ENCODE results near the gene AVPR2. TPM values are rescaled to one million over a fixed set of nuclear protein-coding genes. Genes with fewer than 3 reads are reported as not detected.

The AVPR2 gene
- total RNA-seq, 2 experiments from 2014 or later = not detected

DNA sequence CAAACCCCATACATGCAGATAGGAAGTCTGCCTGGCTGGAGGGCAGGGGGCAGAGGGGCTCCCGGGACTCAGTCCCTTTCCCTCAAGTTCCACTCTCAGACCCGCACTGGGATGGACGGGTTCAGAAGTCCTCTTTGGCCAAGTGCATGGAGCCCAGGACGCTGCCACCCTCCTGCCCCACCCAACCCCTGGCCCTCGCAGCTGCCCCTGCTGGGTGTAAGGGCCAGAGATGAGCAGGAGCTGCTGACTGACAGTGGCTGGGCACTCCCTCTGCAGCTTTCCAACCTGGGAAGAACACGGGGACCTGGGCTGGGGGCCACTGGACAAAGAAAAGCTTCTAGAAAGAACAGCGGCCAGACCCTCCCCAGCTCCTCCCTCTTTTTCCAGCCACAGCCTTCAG lies 21.9 kb upstream of the AVPR2 start:
- H3K4me1 Mint-ChIP-seq = peaks cover 17% of the 10 kb centered on the region
- no peak for ATAC-seq
- CTCF ChIA-PET = no interaction called here
- POLR2A ChIA-PET = no interaction called here
- H3K9me3 Mint-ChIP-seq (ENCODE audit: low read depth) = no peaks in the 10 kb centered on the region
- no peak overlapping the region for H3K27ac Mint-ChIP-seq
- no peak for DNase-seq
- no peaks in the 10 kb centered on the region for H3K36me3 Mint-ChIP-seq (ENCODE audit: low read depth)
- H3K27me3 Mint-ChIP-seq = peaks cover 10% of the 10 kb centered on the region
- H3K4me3 Mint-ChIP-seq = no peak overlapping the region
- intact Hi-C loops (cut with DNase I, micrococcal nuclease) = loop anchor here in 1 of 2 experiments (5.0 kb wide), 1 partner anchor 120 kb away; the partner anchor contains the start of gene PLXNB3

DNA sequence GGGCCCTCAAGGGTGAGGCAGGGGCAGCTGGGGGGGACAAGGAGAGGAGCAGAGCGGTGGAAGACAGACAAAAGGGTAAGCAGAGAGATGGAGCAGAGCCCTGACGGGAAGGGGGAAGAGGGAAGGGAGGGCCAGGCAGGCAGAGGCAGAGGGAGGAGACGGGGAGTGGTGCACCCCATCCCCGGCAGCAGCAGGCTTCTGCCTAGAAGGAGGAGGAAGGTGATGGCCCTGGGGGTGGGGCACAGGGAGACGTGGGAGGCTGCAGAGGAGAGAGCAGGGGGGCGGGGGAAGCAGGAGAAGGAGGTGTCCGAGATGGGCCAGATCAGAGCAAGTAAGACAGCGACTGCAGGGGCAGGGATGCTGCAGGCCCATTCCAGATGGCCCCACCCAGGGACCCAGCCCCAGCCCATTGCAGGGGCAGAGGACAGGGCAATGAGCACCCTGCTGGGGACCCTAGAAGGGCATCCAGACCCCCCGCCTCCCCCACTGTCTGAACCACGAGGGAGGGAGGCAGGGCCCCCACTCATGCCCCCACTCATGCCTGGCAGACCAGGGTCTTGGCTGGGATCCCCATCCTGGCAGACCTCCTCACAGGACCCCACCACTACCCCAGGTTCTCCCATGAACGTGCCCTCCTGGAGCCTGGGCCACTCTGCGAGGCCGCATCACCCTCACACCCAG lies 21.2 kb upstream of the AVPR2 start:
- ChIA-PET CTCF (no interaction called here), POLR2A (no interaction called here)
- H3K4me1 Mint-ChIP-seq = peaks cover 13% of the 10 kb centered on the region
- H3K27ac Mint-ChIP-seq = no peak overlapping the region
- no peak for ATAC-seq
- no peaks in the 10 kb centered on the region for H3K36me3 Mint-ChIP-seq (ENCODE audit: low read depth)
- DNase-seq = no peak
- H3K9me3 Mint-ChIP-seq (ENCODE audit: low read depth) = no peaks in the 10 kb centered on the region
- intact Hi-C loops (cut with DNase I, micrococcal nuclease) = loop anchor here in 1 of 2 experiments (5.0 kb wide), 1 partner anchor 121 kb away; the partner anchor contains the start of gene PLXNB3
- H3K27me3 Mint-ChIP-seq = peaks cover 11% of the 10 kb centered on the region
- H3K4me3 Mint-ChIP-seq = no peak overlapping the region

DNA sequence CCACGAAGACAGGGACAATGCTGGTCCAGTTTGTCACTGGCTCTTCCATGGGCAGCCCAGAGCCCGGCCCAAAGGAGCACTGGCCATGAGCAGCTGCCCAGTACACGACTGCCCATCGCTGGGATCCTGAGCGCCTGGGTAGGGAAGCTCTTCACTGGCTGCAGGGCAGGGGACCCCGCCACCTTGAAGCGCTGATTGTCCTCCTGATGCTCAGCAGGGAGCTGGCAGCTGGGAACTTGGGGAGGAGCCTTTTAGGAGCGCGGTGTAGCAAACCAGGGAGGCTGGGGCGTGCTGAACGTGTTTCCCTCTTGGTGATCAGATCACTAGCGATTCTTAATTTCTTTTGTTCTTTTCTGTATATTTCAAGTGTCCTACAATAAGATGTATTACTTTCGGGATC lies 20.3 kb upstream of the AVPR2 start:
- ChIA-PET POLR2A (no interaction called here), CTCF (no interaction called here)
- Mint-ChIP-seq H3K36me3 (ENCODE audit: low read depth) (no peaks in the 10 kb centered on the region), H3K4me1 (peaks cover 7% of the 10 kb centered on the region), H3K27ac (no peak overlapping the region), H3K4me3 (no peak overlapping the region), H3K27me3 (peaks cover 12% of the 10 kb centered on the region), H3K9me3 (ENCODE audit: low read depth) (no peaks in the 10 kb centered on the region)
- ATAC-seq = no peak
- DNase-seq = no peak
- intact Hi-C loops (cut with DNase I, micrococcal nuclease) = loop anchor here (1.0 to 5.0 kb wide), 2 partner anchors 120 to 122 kb away; partner anchors contain the start of gene PLXNB3 (in 2 of the 2)

DNA sequence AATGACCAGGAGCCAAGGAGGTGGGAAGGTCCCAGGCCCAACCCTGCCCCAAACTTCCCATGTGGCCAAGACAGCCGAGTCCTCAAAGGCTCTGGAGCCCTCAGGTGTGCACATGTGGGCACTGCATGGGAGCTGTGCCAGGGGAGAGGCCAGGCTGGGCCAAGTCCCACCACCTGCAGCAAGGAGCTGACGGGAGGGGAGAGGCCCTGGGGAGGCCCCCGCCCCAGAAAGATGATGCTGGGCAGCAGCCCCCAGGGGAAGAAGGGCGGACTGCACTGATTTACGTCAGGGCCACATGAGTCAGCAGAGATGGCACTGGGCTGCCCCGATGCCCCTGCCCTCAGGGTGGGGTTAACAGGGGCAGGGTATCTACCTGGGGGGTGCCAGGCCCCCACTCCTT lies 19.9 kb upstream of the AVPR2 start:
- Mint-ChIP-seq H3K36me3 (ENCODE audit: low read depth) (no peaks in the 10 kb centered on the region), H3K27me3 (peaks cover 12% of the 10 kb centered on the region), H3K9me3 (ENCODE audit: low read depth) (no peaks in the 10 kb centered on the region), H3K4me1 (peaks cover 4% of the 10 kb centered on the region), H3K4me3 (no peak overlapping the region), H3K27ac (no peak overlapping the region)
- CTCF ChIA-PET = no interaction called here
- DNase-seq (peak; percentile 38), ATAC-seq (peak; percentile 67)
- POLR2A ChIA-PET = no interaction called here
- intact Hi-C loops (cut with DNase I, micrococcal nuclease) = loop anchor here (1.0 to 5.0 kb wide), 2 partner anchors 120 to 122 kb away; partner anchors contain the start of gene PLXNB3 (in 2 of the 2)

GRCh38 chrX:153885208-153885787 lies 19.2 kb upstream of the AVPR2 start:
- Mint-ChIP-seq H3K27ac (no peak overlapping the region), H3K4me3 (peak overlapping the region; percentile 41), H3K4me1 (peaks cover 4% of the 10 kb centered on the region), H3K36me3 (ENCODE audit: low read depth) (no peaks in the 10 kb centered on the region), H3K9me3 (ENCODE audit: low read depth) (no peaks in the 10 kb centered on the region), H3K27me3 (peaks cover 12% of the 10 kb centered on the region)
- ATAC-seq = no peak
- CTCF ChIA-PET = no interaction called here
- POLR2A ChIA-PET = no interaction called here
- intact Hi-C loops (cut with DNase I, micrococcal nuclease) = loop anchor here in 1 of 2 experiments (5.0 kb wide), 1 partner anchor 68 kb away; no protein-coding TSS in a partner anchor
- no peak for DNase-seq

- ChIA-PET CTCF (interaction anchor here (0.5 to 1.2 kb wide), 3 partner anchors 64 to 218 kb away, joined by 3 to 4 read pairs (median 4); no protein-coding TSS in a partner anchor), POLR2A (interaction anchor here (0.6 kb wide), 1 partner anchor 31 kb away, joined by 3 read pairs; no protein-coding TSS in a partner anchor)
- peak; percentile 65 for DNase-seq
- intact Hi-C loops (cut with DNase I, micrococcal nuclease) = loop anchor here in 1 of 2 experiments (5.0 kb wide), 1 partner anchor 69 kb away; no protein-coding TSS in a partner anchor
- Mint-ChIP-seq H3K27ac (no peak within 1 kb of the TSS), H3K4me3 (peak within 1 kb of the TSS; percentile 41), H3K36me3 (ENCODE audit: low read depth) (no peaks in the 10 kb centered on the region), H3K4me1 (peaks cover 4% of the 10 kb centered on the region), H3K27me3 (peaks cover 12% of the 10 kb centered on the region), H3K9me3 (ENCODE audit: low read depth) (no peaks in the 10 kb centered on the region)
- peak; percentile 66 for ATAC-seq
Observed at GRCh38 chrX:153885968-153886903, 18.2 kb upstream of the AVPR2 start, which contains the start of gene L1CAM. Gene L1CAM, minus strand, starts transcription at chrX:153886173. Its CDS starts 10,337 bp downstream, at chrX:153875836.

DNA sequence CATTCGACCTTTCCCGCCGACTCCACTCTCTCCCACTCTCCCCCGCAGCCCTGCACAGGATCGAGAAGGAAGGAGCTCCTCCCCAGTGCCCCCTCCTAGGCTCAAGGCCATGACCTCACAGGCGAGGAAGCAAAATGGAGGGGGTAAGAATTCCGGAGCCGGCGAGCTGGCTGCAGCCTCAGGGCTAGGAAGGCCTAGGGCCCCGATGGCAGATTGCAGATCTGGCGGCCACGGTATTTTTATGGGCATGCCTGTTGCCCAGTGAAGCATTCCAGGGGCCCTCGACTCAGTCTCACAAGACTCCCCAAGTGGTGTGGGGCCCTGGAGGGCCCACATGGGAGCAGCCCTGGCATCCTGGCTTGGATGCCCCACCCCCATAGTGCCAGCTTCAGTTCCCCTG lies 17.6 kb upstream of the AVPR2 start:
- ATAC-seq = no peak
- Mint-ChIP-seq H3K4me1 (peaks cover 4% of the 10 kb centered on the region), H3K27ac (no peak overlapping the region), H3K36me3 (ENCODE audit: low read depth) (no peaks in the 10 kb centered on the region), H3K9me3 (ENCODE audit: low read depth) (no peaks in the 10 kb centered on the region), H3K4me3 (no peak overlapping the region), H3K27me3 (peaks cover 12% of the 10 kb centered on the region)
- ChIA-PET POLR2A (interaction anchor here (0.6 kb wide), 1 partner anchor 30 kb away, joined by 3 read pairs; no protein-coding TSS in a partner anchor), CTCF (interaction anchor here (0.5 to 1.2 kb wide), 3 partner anchors 65 to 219 kb away, joined by 3 to 4 read pairs (median 4); no protein-coding TSS in a partner anchor)
- intact Hi-C loops (cut with DNase I, micrococcal nuclease) = loop anchor here in 1 of 2 experiments (5.0 kb wide), 1 partner anchor 70 kb away; no protein-coding TSS in a partner anchor
- DNase-seq = no peak

DNA sequence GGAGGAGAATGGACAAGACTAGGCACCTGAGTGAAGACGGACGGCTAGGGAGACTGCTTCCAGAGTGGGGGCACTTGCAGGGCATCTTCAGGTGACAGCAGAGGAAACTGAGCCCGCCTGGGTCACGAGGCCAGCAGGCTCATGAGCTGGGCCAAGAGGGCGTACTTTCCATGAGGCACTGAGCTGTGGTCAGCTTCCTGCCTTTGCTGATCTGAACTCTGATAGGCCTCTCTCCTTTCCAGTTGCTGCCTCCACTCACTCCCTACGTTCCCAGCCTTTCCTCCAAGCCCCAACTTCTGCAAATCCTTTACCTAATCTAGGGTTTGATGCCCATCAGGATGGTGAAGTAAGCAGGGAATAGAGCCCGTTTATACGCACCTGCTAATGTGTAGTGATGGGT lies 17.1 kb upstream of the AVPR2 start:
- no peak for DNase-seq
- Mint-ChIP-seq H3K9me3 (ENCODE audit: low read depth) (no peaks in the 10 kb centered on the region), H3K27ac (no peak overlapping the region), H3K36me3 (ENCODE audit: low read depth) (no peaks in the 10 kb centered on the region), H3K27me3 (peaks cover 9% of the 10 kb centered on the region), H3K4me3 (no peak overlapping the region), H3K4me1 (peaks cover 4% of the 10 kb centered on the region)
- CTCF ChIA-PET = interaction anchor here (1.2 kb wide), 1 partner anchor 120 kb away, joined by 4 read pairs; no protein-coding TSS in a partner anchor
- intact Hi-C loops (cut with DNase I, micrococcal nuclease) = loop anchor here in 1 of 2 experiments (5.0 kb wide), 1 partner anchor 70 kb away; no protein-coding TSS in a partner anchor
- POLR2A ChIA-PET = interaction anchor here (0.6 kb wide), 1 partner anchor 30 kb away, joined by 3 read pairs; no protein-coding TSS in a partner anchor
- ATAC-seq = no peak

DNA sequence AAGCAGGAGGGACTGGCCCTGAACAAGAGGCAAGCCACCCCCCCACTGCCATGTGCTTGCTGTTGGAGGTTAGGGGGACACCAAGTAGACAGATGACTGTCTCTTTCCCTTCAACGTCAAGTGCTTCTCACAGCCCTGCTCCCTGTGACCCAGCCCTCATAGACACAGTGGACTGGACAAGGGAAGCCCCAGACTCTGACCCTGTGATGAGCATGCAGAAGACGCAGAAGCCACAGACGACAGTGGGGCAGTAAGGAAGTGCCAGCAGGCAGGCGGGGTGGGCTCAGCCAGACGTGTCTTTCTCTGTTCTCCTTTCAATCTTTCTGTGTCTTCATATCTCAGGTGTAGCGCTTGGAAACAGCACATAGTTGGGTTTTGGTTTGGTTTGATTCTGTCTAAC lies 16.1 kb upstream of the AVPR2 start:
- DNase-seq = no peak
- Mint-ChIP-seq H3K36me3 (ENCODE audit: low read depth) (no peaks in the 10 kb centered on the region), H3K27me3 (peaks cover 9% of the 10 kb centered on the region), H3K9me3 (ENCODE audit: low read depth) (no peaks in the 10 kb centered on the region), H3K4me1 (peaks cover 4% of the 10 kb centered on the region), H3K4me3 (no peak overlapping the region), H3K27ac (no peak overlapping the region)
- no peak for ATAC-seq
- POLR2A ChIA-PET = no interaction called here
- intact Hi-C loops (cut with DNase I, micrococcal nuclease) = loop anchor here in 1 of 2 experiments (5.0 kb wide), 1 partner anchor 71 kb away; no protein-coding TSS in a partner anchor
- CTCF ChIA-PET = no interaction called here

- DNase-seq (no peak), ATAC-seq (no peak)
- Mint-ChIP-seq H3K27ac (no peak overlapping the region), H3K27me3 (peaks cover 9% of the 10 kb centered on the region), H3K36me3 (ENCODE audit: low read depth) (no peaks in the 10 kb centered on the region), H3K4me3 (no peak overlapping the region), H3K9me3 (ENCODE audit: low read depth) (no peaks in the 10 kb centered on the region), H3K4me1 (peaks cover 4% of the 10 kb centered on the region)
- CTCF ChIA-PET = no interaction called here
- POLR2A ChIA-PET = no interaction called here
- intact Hi-C loops (cut with DNase I, micrococcal nuclease) = loop anchor here in 1 of 2 experiments (5.0 kb wide), 1 partner anchor 72 kb away; no protein-coding TSS in a partner anchor
Observed at GRCh38 chrX:153889123-153889522, 15.3 kb upstream of the AVPR2 start.

DNA sequence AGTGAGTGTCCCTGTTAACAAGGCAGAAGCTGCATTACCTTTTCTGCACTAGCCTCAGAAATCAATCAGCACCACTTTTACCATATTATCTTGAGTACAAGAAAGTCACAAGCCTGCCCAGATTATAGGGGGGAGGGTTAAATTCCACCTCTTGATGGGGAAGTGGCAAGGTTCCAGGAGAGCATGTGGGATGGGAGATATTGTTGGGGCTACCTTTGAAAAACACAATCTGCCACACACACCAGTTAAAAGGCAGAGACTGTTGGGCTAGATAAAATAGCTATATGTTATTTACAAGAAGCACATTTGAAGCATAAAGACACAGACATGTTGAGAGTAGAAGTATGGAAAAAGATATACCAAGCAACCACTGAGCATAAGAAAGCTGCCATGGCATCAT lies 6.6 kb upstream of the AVPR2 start:
- POLR2A ChIA-PET = no interaction called here
- CTCF ChIA-PET = no interaction called here
- intact Hi-C loops (cut with DNase I, micrococcal nuclease) = no loop called here

More for the DNA sequence above, 6.6 kb upstream of the AVPR2 start:
- no peak overlapping the region for H3K4me3 Mint-ChIP-seq
- no peaks in the 10 kb centered on the region for H3K36me3 Mint-ChIP-seq (ENCODE audit: low read depth)
- H3K27me3 Mint-ChIP-seq = no peaks in the 10 kb centered on the region
- ATAC-seq = no peak
- no peaks in the 10 kb centered on the region for H3K9me3 Mint-ChIP-seq (ENCODE audit: low read depth)
- peaks cover 22% of the 10 kb centered on the region for H3K4me1 Mint-ChIP-seq
- no peak for DNase-seq
- H3K27ac Mint-ChIP-seq = no peak overlapping the region

Data from activated CD4-positive, alpha-beta T cell treated with anti-CD3 and anti-CD28 coated beads for 36 hours (primary cell).